OCI-M1 (cell line): ENCODE results near the gene DEPDC4.

ENCODE experiments used
- DNase-seq: peaks from one replicate; lab custom pipeline; 2025; lab: John Stamatoyannopoulos, UW

DEPDC4 gene

DNA sequence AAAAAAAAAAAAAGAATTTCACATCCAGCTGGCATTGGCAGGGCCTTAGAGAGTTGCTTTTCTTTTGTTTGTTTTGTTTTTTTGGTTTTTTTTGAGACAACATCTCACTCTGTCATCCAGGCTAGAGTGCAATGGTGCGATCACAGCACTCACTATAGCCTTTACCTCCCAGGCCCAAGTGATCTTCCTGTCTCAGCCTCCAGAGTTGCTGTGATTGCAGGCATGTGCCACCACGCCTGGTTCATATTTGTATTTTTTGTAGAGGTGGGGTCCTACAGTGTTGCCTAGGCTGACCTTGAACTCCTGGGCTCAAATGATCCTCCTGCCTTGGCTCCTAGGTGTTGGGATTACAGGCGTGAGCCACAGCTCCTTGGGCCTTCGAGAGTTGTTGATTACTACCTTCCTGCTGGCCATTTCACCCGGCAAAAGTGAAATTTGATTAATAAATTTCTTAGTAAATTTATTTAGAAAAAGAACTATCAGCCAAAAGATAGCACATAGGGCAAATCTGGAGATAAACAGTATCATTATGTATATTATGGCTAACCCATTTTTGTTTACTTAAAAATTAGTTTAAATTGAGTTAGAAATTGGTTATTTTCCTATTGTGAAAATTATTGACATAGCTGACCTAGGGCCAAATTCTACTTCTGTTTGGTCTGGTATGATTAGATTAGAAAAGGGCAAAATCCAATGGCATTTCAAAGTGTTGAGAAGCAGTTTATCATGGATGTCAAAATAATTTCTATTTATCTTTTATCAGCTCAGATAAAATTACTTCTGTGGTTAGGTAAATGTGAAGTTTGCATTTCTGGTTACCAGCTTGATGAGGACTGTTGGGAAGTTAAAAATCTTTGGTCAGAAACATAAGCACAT is 53.6 kb downstream of the DEPDC4 start:
- DNase-seq: no peak

DNA sequence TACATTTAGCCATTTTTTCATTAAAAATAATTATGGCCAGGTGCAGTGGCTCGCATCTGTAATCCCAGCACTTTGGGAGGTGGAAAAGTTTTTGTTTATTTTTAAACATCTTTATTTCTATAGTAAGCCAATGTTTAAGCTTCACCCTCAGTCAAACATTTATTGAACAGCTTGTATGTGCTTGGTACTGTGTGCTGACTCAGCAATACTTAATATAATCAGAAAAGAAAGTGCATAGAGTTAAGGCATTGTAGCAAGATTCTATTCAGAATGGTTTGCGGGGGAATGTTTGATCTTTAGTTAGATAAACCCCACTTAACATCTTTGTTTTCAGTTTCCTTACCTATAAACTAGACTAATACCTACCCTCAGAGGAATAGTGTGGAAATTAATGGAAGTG is 55.2 kb downstream of the DEPDC4 start:
- no peak for DNase-seq

DNA sequence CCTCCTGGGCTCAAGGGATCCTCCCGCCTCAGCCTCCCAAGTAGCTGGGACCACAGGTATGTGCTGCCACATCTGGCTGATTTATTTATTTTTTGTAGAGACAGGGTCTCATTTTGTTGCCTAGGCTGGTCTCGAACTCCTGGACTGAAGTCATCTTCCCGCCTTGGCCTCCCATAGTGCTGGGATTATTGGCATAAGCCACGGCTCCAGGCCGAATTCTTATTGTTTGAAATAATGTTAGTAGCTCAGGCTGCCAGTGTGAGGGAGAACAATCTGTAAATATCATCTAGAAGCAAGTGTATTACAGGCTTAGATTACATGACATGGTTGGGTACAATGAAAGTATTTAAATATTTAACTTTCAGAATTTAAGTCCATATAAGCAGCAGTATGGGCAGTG is 58.0 kb downstream of the DEPDC4 start:
- no peak for DNase-seq

DNA sequence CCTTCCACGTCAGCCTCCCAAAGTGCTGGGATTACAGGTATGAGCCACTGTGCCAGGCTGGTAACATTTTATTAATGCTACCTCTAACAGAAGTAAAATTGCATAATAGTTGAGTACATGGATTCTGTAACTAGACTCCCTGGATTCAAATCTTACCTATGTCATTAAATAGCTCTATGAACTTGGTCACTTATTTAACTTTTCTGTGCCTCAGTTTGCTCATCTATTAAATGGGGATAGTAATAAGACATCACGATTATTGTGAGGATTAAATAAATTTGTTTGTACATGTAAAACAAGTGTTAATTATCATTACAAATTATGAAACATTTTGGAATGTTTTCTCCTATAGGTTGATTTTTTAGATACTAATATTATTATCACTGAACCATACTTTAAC is 59.6 kb downstream of the DEPDC4 start:
- no peak for DNase-seq

DNA sequence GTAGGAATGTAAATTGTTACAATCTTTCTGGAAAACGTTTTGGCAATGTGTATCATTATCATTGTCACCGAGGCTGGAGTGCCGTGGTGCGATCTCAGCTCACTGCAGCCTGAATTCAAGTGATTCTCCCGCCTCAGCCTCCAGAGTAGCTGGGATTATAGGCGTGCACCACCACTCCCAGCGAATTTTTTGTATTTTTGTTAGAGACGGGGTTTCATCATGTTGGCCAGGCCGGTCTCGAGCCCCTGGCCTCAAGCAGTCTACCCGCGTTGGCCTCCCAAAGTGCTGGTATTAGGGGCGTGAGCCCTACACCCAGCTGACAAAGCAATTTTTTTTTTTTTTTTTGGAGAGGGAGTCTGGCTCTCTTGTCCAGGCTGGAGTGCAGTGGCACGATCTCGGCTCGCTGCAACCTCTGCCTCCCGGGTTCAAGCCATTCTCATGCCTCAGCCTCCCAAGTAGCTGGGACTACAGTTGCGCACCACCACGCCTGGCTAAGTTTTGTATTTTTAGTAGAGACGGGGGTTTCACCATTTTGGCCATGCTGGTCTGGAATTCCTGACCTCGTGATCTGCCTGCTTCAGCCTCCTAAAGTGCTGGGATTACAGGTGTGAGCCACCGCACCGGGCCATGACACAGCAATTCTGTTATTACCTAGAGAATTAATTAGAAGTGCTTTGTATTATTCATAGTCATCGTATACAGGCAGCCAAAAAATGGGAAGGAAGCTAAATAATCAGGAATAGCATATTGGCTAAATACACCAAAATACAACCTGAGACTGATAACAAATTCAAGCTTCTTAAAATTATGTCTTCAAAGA is 65.1 kb downstream of the DEPDC4 start:
- DNase-seq: no peak

DNA sequence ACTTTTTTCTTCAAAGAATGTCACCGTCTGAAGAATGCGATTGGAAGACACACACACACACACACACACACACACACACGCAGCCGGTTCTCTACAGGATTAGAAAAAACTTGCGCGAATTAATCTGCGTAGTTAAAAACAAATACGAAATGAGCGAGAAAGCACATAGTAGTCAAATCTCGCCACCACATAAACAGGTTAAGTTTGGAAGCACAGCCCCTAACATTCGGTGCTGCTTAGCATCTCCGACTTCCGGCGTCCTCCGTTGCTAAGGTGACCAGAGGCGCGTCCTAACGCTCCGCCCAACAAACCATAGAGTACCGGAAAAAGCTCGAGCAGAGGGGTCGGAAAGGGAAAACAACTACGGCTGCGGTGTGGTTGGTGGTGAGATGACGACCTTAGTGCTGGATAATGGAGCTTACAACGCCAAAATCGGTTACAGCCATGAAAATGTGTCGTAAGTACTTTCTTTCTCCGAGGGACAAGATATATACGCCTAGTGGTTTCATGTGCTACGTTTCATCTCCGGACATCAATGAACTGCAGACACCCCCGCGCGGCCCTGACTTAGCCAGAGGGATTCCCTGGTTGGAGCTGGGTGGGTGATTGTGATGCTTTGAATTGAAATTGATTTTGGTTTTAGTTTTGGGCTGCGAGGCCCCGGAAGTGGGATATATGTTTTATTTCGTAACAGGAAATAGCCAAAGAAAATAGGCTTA is 66.3 kb downstream of the DEPDC4 start, which contains the start of gene ACTR6:
Gene ACTR6 (plus strand): TSS at position 353 of the 719 bp plus-strand sequence. CDS start 37 bp downstream, at position 390.
- DNase-seq: peak; percentile 97

DNA sequence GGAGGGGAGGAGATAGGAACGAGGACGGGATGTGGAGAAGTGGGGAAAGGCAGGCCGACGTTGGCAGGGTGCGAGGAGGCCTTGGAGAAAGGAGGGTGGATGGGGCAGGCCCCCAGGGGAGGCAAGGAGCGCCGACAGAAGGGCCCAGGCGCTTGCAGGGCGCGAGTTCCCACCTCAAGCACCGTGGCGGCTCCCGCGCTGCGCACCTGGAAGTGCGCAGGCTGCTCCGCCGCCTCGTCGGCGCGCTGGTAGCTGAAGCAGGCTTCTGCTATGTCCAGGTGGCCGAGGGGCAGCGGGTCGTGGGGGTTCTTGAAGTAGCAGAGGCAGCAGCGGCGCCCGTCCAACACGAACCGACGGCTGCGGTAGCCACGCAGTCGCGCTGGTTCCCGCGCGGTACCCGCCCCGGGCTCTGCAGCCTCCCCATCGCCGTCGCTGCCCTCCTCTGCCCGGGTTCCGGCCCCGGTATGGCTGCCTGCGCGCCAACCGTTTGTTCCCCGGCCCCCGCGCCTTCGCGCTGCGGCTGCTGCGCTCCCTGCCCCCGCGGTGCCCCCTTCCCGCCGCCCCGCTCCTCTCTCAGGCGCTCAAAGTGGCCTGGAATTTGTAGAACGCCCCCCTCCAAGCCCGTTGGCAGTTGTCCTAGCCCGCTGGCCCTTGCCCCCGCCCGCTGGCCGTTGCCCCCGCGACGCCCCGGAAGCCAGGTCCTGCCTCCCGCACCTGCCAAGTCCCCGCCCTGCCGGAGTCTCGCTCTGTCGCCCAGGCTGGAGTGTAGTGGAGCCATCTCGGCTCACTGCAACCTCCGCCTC is 67.3 kb downstream of the DEPDC4 start:
- DNase-seq: peak; percentile 62

DNA sequence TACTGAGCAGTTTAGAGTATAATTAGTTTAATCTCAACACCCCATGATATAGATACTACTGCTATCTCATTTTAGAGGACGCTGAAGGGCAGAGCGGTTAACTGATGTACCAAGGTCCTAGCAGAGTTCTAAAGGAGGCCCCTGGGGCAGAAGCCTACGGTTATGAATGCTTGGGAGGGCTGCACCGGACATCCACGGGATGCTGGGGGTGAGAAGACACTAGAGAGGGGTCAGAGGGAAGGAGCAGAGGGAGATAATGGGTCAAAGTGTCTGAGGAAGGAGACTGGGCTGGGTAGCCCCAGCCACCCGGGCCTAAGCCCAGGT is 67.9 kb downstream of the DEPDC4 start:
- no peak for DNase-seq

DNA sequence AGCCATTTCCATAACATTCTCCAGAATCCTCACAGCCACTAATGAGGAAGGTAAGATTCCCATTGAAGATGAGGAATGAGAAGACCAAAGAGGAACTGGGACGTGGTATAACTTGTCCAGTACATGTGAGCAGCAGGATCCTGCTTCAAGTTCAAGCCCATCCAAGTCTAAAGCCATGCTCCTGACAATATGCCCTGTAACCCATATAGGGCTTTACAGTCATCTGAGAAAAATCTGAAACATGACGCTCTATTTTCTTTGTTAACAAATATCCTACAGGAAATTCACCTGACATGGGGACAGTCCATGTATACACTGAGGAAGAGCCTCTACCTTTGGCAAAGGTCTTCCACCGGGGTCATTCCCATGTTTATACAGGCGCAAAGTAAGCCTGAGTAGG is 69.4 kb downstream of the DEPDC4 start:
- DNase-seq: no peak

DNA sequence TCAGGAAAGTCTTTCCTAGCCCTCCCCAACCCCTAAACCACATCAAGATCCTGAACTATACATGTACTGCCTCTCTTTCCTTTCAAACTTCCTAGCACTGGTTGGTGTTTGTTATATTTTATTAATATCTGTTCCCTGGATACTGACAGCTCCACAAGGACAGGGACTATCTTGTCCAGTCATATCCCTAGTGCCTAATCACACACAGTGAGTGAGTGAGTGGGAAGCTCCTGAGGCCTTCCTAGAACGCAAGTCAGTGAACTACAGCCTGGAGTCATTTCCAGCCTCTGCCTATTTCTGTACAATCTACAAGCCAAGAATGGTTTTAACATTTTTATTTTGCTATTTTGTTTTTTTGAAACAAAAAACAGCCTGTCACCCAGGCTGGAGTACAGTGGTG is 73.8 kb downstream of the DEPDC4 start:
- no peak for DNase-seq
